ENCODE results near the gene ANKHD1. TPM values are rescaled to one million over a fixed set of nuclear protein-coding genes. Genes with fewer than 3 reads are reported as not detected.

The ANKHD1 gene
- total and polyA plus RNA-seq, 9 of the 15 experiments (the other 6 are each of a cell fraction or from before 2014, with no cell fraction given): 38.9 to 138 (median 78.7) TPM

DNA sequence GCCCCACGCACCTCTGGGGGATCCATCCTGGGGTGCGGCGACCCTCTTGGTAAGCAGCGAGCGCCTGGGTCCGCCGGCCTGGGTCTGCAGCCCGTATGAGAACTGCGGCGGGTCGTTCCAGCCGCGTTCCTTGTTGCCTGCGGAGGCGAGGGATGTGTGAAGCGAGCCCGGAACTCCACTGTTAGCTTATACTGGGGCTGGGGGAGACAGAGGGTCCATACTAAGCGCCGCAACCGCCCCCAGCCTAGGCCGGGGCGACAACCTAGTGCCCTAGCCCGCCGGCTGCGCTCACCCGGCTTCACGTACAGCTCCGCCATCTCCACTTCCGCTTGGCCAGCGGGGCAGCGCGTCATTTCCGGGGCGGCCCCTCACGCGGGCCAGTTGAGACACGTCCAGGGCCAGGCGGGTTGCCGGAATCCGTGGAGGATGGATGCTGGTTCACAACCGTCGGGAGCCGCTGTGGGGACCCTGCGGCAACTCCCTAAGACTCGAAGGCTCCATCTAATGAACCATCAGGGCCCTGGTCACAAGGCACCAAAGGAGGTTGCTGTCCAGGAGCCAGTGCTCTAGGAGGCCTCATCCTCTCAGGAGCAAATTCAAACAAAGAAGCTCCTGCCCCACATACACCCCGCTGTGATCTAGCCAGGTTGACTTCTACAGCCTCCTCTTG, 155.6 kb downstream of the ANKHD1 start, which contains the start of gene SRA1 (continued):
- TF ChIP-seq, protein P1, sequence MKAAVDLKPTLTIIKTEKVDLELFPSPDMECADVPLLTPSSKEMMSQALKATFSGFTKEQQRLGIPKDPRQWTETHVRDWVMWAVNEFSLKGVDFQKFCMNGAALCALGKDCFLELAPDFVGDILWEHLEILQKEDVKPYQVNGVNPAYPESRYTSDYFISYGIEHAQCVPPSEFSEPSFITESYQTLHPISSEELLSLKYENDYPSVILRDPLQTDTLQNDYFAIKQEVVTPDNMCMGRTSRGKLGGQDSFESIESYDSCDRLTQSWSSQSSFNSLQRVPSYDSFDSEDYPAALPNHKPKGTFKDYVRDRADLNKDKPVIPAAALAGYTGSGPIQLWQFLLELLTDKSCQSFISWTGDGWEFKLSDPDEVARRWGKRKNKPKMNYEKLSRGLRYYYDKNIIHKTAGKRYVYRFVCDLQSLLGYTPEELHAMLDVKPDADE (conservative IDR thresholded peaks at IDR 0.05; ENCODE audit: control insufficient read depth, low read depth, low read length): peak; percentile 78
- TF ChIP-seq GATAD2B (IDR thresholded peaks at IDR 0.05; ENCODE audit: borderline replicate concordance): no peak
- TF ChIP-seq IRF9 (tag; IDR thresholded peaks at IDR 0.05): no peak
- no peak for TF ChIP-seq POU5F1 (IDR thresholded peaks at IDR 0.05; ENCODE audit: borderline replicate concordance, low read depth, low read length, partially characterized antibody)
- no peak for TF ChIP-seq TCF7L2 (IDR thresholded peaks at IDR 0.05; ENCODE audit: low read depth, low read length)
- no peak for TF ChIP-seq ZNF644 (tag; IDR thresholded peaks at IDR 0.05; ENCODE audit: low read depth)
- TF ChIP-seq ERF (CRISPR knock-in tag; IDR thresholded peaks at IDR 0.05): peak; percentile 37; the same call in 1 of the 2 replicates
- TF ChIP-seq HSF4 (CRISPR knock-in tag; IDR thresholded peaks at IDR 0.05; ENCODE audit: borderline replicate concordance): no peak
- TF ChIP-seq, protein P2, sequence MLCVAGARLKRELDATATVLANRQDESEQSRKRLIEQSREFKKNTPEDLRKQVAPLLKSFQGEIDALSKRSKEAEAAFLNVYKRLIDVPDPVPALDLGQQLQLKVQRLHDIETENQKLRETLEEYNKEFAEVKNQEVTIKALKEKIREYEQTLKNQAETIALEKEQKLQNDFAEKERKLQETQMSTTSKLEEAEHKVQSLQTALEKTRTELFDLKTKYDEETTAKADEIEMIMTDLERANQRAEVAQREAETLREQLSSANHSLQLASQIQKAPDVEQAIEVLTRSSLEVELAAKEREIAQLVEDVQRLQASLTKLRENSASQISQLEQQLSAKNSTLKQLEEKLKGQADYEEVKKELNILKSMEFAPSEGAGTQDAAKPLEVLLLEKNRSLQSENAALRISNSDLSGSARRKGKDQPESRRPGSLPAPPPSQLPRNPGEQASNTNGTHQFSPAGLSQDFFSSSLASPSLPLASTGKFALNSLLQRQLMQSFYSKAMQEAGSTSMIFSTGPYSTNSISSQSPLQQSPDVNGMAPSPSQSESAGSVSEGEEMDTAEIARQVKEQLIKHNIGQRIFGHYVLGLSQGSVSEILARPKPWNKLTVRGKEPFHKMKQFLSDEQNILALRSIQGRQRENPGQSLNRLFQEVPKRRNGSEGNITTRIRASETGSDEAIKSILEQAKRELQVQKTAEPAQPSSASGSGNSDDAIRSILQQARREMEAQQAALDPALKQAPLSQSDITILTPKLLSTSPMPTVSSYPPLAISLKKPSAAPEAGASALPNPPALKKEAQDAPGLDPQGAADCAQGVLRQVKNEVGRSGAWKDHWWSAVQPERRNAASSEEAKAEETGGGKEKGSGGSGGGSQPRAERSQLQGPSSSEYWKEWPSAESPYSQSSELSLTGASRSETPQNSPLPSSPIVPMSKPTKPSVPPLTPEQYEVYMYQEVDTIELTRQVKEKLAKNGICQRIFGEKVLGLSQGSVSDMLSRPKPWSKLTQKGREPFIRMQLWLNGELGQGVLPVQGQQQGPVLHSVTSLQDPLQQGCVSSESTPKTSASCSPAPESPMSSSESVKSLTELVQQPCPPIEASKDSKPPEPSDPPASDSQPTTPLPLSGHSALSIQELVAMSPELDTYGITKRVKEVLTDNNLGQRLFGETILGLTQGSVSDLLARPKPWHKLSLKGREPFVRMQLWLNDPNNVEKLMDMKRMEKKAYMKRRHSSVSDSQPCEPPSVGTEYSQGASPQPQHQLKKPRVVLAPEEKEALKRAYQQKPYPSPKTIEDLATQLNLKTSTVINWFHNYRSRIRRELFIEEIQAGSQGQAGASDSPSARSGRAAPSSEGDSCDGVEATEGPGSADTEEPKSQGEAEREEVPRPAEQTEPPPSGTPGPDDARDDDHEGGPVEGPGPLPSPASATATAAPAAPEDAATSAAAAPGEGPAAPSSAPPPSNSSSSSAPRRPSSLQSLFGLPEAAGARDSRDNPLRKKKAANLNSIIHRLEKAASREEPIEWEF (CRISPR knock-in tag; IDR thresholded peaks at IDR 0.05): no peak
- TF ChIP-seq ZNF217 (CRISPR knock-in tag; IDR thresholded peaks at IDR 0.05): no peak
- no peak for TF ChIP-seq FOXJ3 (CRISPR knock-in tag; IDR thresholded peaks at IDR 0.05)
- TF ChIP-seq ILF3 (IDR thresholded peaks at IDR 0.05; ENCODE audit: borderline replicate concordance): no peak; the same call in 1 of the 2 replicates
- no peak for TF ChIP-seq SMARCA4 (IDR thresholded peaks at IDR 0.05)
- no peak for TF ChIP-seq PCBP2 (IDR thresholded peaks at IDR 0.05; ENCODE audit: low read depth, low read length, poor library complexity, severe bottlenecking)
- TF ChIP-seq PML (IDR thresholded peaks at IDR 0.05; ENCODE audit: low read length): peak; percentile 79
- TF ChIP-seq ZNF79 (CRISPR knock-in tag; IDR thresholded peaks at IDR 0.05; ENCODE audit: low read depth): no peak
- TF ChIP-seq, protein P3, sequence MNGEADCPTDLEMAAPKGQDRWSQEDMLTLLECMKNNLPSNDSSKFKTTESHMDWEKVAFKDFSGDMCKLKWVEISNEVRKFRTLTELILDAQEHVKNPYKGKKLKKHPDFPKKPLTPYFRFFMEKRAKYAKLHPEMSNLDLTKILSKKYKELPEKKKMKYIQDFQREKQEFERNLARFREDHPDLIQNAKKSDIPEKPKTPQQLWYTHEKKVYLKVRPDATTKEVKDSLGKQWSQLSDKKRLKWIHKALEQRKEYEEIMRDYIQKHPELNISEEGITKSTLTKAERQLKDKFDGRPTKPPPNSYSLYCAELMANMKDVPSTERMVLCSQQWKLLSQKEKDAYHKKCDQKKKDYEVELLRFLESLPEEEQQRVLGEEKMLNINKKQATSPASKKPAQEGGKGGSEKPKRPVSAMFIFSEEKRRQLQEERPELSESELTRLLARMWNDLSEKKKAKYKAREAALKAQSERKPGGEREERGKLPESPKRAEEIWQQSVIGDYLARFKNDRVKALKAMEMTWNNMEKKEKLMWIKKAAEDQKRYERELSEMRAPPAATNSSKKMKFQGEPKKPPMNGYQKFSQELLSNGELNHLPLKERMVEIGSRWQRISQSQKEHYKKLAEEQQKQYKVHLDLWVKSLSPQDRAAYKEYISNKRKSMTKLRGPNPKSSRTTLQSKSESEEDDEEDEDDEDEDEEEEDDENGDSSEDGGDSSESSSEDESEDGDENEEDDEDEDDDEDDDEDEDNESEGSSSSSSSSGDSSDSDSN (IDR thresholded peaks at IDR 0.05; ENCODE audit: borderline replicate concordance in 1 of 2, low read depth in 2 of 2, low read length in 2 of 2): peak in 1 of 2 experiments; percentile 61; a peak in 1 of 4 replicates
- no peak for TF ChIP-seq TRIM28 (IDR thresholded peaks at IDR 0.05)
